Activated CD8-positive, alpha-beta T cell treated with anti-CD3 and anti-CD28 coated beads for 36 hours (primary cell): ENCODE results near the gene AP3B2. TPM values are rescaled to one million over a fixed set of nuclear protein-coding genes. Genes with fewer than 3 reads are reported as not detected.

Source experiments
- ATAC-seq: fragments of 200-7000 bp; cut with Tn5 transposase; one replicate; pipeline ENCODE4 v1.10.0; 2021; ENCODE audit warnings: mild to moderate bottlenecking, moderate library complexity
- CTCF ChIA-PET: fragments of 350-600 bp; sonication (Branson Sonifier 250); formaldehyde crosslinking; loops from one replicate; lab custom pipeline; 2021; ENCODE audit warnings: antibody characterized with exemption; lab: Charles Lee
- POLR2A ChIA-PET: fragments of 350-600 bp; sonication (Branson Sonifier 250); formaldehyde crosslinking; loops from one replicate; lab custom pipeline; 2021; ENCODE audit warnings: antibody characterized with exemption; lab: Charles Lee
- DNase-seq: peaks from one replicate; pipeline ENCODE4 v3.0.0-alpha.2; 2020
- H3K27ac Mint-ChIP-seq: one replicate; pipeline ENCODE4 v1.8.0; 2021; ENCODE audit warnings: mild to moderate bottlenecking, mixed read lengths
- H3K27me3 Mint-ChIP-seq: one replicate; pipeline ENCODE4 v1.8.0; 2021; ENCODE audit warnings: mixed read lengths
- H3K36me3 Mint-ChIP-seq: one replicate; pipeline ENCODE4 v1.8.0; 2021; ENCODE audit warnings: low read depth, mixed read lengths
- H3K4me1 Mint-ChIP-seq: one replicate; pipeline ENCODE4 v1.8.0; 2021; ENCODE audit warnings: low read depth, mixed read lengths
- H3K4me3 Mint-ChIP-seq: one replicate; pipeline ENCODE4 v1.8.0; 2021; ENCODE audit warnings: mild to moderate bottlenecking, moderate library complexity, mixed read lengths
- H3K9me3 Mint-ChIP-seq: one replicate; pipeline ENCODE4 v1.8.0; 2021; ENCODE audit warnings: mixed read lengths
- CTCF ChIP-seq: fragments of 200-600 bp; IDR thresholded peaks from one replicate; pipeline ENCODE4 v1.8.0; 2022; ENCODE audit warnings: antibody characterized with exemption, mild to moderate bottlenecking
- intact Hi-C: fragments of 100-400 bp; cut with micrococcal nuclease; formaldehyde crosslinking; loops from one replicate; pipeline ENCODE4 v1.10.0; 2022
- total RNA-seq, 2 experiments: library from RNA; stranded (reverse); gene quantifications; one replicate each; pipeline ENCODE4 v1.2.3, GENCODE V29; 2021

AP3B2 gene
- total RNA-seq, 2 experiments from 2014 or later, result 0.16 to 0.18 TPM

- intact Hi-C loops, result no loop called here
- Mint-ChIP-seq H3K36me3 (no peaks in the 10 kb centered on the region), H3K4me3 (no peak overlapping the region), H3K4me1 (no peaks in the 10 kb centered on the region), H3K27me3 (peaks cover 9% of the 10 kb centered on the region), H3K9me3 (no peaks in the 10 kb centered on the region), H3K27ac (no peak overlapping the region)
- no peak for TF ChIP-seq CTCF
- ATAC-seq, result peak; percentile 49
- POLR2A ChIA-PET, result no interaction called here
- peak; percentile 70 for DNase-seq
- CTCF ChIA-PET, result no interaction called here
These were observed 46.5 kb downstream of the AP3B2 start for GRCh38 chr15:82663186-82663600.

GRCh38 chr15:82662641-82663040 lies 47.0 kb downstream of the AP3B2 start:
- ChIA-PET CTCF (no interaction called here), POLR2A (no interaction called here)
- TF ChIP-seq CTCF, result no peak
- no peaks in the 10 kb centered on the region for H3K9me3 Mint-ChIP-seq
- no peak overlapping the region for H3K27ac Mint-ChIP-seq
- H3K4me3 Mint-ChIP-seq, result no peak overlapping the region
- no peaks in the 10 kb centered on the region for H3K36me3 Mint-ChIP-seq
- peaks cover 9% of the 10 kb centered on the region for H3K27me3 Mint-ChIP-seq
- DNase-seq (no peak), ATAC-seq (no peak)
- H3K4me1 Mint-ChIP-seq, result no peaks in the 10 kb centered on the region
- intact Hi-C loops, result no loop called here

GRCh38 chr15:82660378-82660777 lies 49.3 kb downstream of the AP3B2 start:
- no peak for DNase-seq
- Mint-ChIP-seq H3K9me3 (no peaks in the 10 kb centered on the region), H3K27me3 (peaks cover 9% of the 10 kb centered on the region), H3K36me3 (no peaks in the 10 kb centered on the region), H3K4me1 (no peaks in the 10 kb centered on the region), H3K4me3 (no peak overlapping the region), H3K27ac (no peak overlapping the region)
- intact Hi-C loops, result no loop called here
- TF ChIP-seq CTCF, result no peak
- POLR2A ChIA-PET, result interaction anchor here (1.0 kb wide), 1 partner anchor 120 kb away, joined by 3 read pairs; the partner anchor contains the start of gene RPS17
- CTCF ChIA-PET, result no interaction called here
- ATAC-seq, result no peak

- no peak for TF ChIP-seq CTCF
- Mint-ChIP-seq H3K4me1 (peaks cover under 1% of the 10 kb centered on the region), H3K36me3 (no peaks in the 10 kb centered on the region), H3K4me3 (no peak overlapping the region), H3K27ac (no peak overlapping the region), H3K9me3 (no peaks in the 10 kb centered on the region), H3K27me3 (peaks cover 3% of the 10 kb centered on the region)
- DNase-seq (no peak), ATAC-seq (no peak)
- ChIA-PET CTCF (no interaction called here), POLR2A (no interaction called here)
- intact Hi-C loops, result no loop called here
These were observed 52.9 kb downstream of the AP3B2 start for GRCh38 chr15:82656641-82657266.

GRCh38 chr15:82655606-82656005 lies 54.1 kb downstream of the AP3B2 start:
- ChIA-PET CTCF (no interaction called here), POLR2A (no interaction called here)
- H3K9me3 Mint-ChIP-seq, result no peaks in the 10 kb centered on the region
- TF ChIP-seq CTCF, result no peak
- no peaks in the 10 kb centered on the region for H3K36me3 Mint-ChIP-seq
- no peak overlapping the region for H3K4me3 Mint-ChIP-seq
- no peak for DNase-seq
- peaks cover 2% of the 10 kb centered on the region for H3K4me1 Mint-ChIP-seq
- H3K27ac Mint-ChIP-seq, result no peak overlapping the region
- H3K27me3 Mint-ChIP-seq, result peaks cover 3% of the 10 kb centered on the region
- intact Hi-C loops, result no loop called here
- ATAC-seq, result no peak
